HG03354 (cell line): Measurements from ENCODE around the gene CSNK2A2.
A peak's percentile ranks its signal among the peaks of the same experiment; 100 is the strongest.

Source experiments
- ATAC-seq: cut with Tn5 transposase; IDR thresholded peaks from one replicate; pipeline ENCODE4 v1.9.1; 2021; ENCODE audit warnings: mild to moderate bottlenecking; ENCODE audit not compliant: unreplicated experiment, poor library complexity, severe bottlenecking

CSNK2A2 gene

DNA sequence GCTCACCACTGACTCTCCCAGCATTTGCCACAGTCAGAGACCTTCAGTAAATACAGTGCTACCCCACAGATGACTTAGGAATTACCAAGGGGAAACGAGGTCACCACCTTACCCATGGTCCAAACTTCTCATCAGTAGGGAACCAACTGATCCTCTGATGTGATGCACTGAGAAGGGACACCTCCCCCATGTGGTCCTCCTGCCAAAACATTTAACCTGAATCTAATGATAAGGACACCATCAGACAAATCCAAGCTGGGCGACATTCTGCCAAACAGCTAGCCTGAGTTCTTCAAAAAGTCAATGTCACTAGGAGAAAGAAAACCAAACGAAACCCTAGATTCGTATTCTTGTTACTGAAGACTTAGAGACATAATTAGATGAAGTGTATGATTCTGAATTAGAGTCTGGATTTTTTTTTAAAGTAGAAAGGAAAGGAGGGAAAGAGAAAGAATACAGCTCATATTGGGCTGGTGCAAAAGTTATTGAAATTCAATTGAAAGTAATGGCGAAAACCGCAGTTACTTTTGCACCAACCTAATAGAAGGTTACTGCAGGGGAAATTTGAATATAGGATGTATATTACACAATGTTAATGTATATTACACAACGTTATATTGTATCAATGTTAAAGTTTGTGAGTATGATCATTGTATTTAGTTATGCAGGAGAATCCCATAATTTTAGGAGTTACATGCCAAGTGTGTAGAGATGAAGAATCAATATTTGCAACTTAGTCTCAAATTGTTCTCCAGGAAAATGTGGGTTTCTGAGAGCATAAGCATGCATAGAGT, 2.3 kb upstream of the CSNK2A2 start:
- no peak for ATAC-seq

DNA sequence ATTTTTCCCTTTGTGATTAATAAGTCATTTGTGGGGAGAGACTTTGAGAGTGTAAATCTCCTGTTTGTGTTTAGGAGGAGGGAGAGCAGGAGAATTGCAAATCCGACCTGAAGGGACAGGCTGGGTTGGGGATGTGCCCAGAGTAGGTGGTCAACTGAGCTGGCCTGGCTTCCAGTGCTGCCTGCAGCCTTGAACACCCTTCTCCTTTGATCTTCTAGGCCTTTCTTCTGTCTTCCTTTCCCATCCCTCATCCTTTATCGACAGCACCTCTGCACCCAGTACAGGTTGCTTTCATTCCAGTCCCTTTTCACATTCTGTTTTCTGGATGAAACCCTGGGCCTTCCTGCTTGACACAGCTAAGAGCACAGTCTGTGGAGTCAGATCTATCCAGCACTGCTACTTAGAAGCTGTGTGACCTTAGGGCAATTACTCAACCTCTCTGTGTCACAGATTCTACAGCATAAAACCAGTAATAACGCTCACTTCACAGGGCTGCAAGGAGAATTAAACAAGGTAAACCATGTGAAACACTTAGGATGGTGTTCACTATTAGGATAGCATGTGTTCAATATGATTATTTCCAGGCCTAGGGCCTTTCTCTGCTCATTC, 1.0 kb upstream of the CSNK2A2 start:
- no peak for ATAC-seq

DNA sequence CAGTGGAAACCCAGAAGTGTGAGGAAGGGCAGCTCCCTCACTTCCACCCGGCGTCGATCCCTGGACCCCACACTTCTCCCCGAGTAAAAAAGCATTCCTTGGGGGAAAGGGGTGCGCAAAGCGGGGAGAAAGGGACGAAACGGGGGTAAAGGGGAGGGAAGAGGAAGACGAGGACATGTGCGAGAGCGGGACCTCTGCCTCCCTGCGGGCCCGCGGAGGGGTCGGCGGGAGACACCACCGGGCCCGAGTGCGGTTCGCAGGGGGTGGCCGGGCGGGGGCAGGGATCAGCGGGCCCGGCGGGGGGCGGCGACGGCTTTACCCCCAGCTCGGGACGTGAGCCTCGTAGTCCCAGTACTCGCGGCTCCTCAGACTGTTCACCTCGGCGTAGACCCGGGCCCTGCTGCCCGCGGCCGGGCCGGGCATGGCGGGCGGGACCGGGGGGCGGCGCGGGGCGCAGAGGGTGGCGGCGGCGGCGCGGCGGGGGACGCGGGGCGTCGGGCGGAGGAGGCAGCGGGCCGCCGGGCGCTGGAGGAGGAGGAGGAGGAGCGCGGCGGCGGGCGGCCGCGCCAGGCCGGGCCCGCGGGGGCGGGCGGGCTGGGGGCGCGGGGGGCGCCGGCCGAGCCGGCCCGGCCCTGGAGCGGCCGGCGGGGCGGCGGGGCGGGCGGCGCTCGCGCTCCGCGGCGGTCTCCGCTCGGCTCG, 443 bp downstream of the CSNK2A2 start:
- peak; percentile 41 for ATAC-seq

GRCh38 chr16:58196898-58197313, 1.0 kb downstream of the CSNK2A2 start:
- ATAC-seq, result no peak

- ATAC-seq, result no peak
Measured at GRCh38 chr16:58195771-58196170, 2.1 kb downstream of the CSNK2A2 start.

- no peak for ATAC-seq
Measured at GRCh38 chr16:58195344-58195743, 2.6 kb downstream of the CSNK2A2 start.

DNA sequence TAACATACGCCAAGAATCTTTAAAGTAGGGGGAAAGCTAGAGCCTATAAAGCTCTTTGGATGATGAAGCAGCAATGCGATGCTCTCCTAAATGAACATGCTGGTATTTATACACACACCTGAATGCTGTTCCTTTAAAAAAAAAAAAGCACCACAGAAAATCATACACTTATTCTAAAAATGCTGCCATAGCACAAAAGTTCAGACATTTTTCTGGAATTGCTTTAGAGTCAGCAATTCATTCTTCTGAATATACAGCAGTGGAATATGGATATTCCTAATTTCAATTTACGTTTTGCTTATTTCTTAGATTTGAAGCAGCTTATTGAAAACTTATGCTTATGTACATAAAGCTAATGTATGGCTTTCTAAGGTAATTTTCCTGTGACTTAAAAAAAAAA, 3.1 kb downstream of the CSNK2A2 start:
- ATAC-seq, result no peak

DNA sequence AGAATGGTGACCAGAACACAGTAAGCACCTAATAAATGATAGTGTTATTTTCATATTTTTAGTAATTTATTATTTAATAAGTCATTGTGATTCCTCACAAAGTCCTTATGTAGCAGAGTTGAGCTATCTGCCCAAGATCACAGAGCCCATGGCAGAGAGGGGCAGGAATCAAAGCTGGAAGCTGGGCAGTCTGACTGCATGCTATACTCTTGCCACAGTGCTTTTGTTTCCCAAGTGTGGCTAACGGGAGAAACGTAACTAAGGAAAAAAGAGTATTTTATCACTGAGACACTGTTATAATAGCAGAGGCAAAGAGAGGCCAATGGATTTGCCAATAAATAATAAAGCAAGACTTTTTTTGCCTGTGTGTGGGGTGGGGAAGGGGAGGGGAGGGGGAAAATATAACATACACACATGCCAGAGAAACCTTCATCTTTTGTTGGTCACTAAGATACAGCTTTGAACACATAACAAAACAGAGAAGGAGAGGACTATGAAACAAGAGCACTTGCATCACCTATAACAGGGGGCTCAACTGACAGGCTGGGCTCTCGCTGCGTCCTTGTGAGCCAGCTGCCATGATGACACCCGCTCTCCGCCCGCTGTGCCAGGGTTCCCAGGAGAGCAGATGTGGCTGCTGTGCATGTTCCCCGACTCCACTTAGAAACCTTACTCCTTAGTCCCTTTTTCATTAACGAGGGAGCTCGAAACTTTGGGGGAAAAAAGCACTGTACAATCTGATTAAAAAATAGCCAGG, 10.1 kb downstream of the CSNK2A2 start:
- no peak for ATAC-seq

DNA sequence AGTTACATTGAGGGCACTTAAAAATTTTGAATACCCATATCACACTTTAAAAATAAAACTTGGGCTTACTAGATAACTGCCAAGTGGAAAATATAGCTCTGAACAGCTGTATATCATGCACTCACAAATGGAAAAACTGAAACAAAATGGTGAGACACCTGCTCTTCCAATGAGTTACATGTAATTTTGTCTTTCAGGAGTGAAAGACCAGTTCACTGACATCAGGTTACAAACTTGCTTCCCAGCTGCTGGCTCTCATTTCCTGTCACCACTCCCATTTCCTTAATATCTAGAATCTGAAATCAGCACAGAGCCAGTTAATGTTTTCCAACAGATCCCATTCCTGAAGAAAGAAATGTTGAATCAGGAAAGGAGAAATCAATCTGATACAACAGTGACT, 10.8 kb downstream of the CSNK2A2 start:
- ATAC-seq, result no peak

GRCh38 chr16:58186176-58186944, 11.5 kb downstream of the CSNK2A2 start:
- no peak for ATAC-seq

GRCh38 chr16:58177353-58177710, 20.6 kb downstream of the CSNK2A2 start:
- ATAC-seq, result no peak

DNA sequence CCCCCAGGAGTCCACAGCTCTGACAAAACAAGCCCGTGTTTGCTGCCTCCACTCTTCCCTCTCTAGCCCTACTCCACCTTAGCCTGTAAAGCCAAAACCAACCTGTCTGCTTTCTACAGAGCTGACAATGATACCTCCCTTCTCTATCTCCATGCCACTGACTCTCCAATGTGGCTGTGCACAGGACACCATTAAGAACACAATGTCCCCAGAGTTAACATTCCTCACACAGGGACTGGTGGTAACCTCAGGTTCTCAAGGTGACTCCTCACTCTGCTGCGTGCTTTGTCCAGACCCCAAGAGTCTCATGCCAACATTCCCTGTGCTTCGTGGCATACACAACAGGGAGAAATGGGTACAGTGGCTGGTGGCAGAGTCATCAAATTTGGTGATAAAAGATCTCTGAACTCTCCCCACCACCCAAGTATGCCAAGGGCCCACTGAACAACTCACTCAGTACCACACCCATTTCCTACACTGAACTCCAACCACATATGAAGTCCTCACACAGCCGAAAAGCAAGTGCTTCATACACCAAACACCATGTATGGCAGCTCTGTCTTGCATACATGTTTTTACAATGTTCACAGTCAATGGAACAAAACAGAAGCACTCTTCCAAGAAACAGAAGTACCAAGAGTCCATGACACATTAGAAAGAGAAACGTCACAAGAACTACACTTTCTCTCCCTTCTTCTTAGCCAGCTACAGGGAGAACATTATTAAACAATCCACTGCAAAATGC, 21.1 kb downstream of the CSNK2A2 start:
- no peak for ATAC-seq

- no peak for ATAC-seq
Measured at GRCh38 chr16:58170223-58170622, 27.7 kb downstream of the CSNK2A2 start.

- no peak for ATAC-seq
Measured at GRCh38 chr16:58160855-58161254, 37.1 kb downstream of the CSNK2A2 start.

- ATAC-seq, result no peak
Measured at GRCh38 chr16:58158725-58159124, 39.2 kb downstream of the CSNK2A2 start.

- no peak for ATAC-seq
Measured at GRCh38 chr16:58157951-58158540, 39.9 kb downstream of the CSNK2A2 start.

DNA sequence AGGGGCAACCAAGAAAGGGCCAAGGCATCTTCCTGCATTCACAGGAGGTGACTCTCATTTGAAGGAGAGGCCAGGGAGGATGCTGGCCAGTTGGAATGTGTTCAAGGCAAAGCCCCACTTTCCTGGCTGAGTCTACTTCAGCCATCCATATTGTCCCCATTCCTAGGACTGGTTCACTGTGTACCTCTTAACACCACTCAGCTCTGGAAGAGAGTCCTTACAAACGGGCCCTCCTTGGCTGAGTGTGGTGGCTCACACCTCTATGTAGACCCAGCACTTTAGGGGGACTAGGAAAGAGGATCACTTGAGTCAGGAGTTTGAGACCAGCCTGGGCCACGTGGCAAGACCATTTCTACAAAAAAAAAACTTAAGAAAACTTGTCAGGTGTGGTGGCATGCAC, 40.7 kb downstream of the CSNK2A2 start:
- ATAC-seq, result no peak

GRCh38 chr16:58155839-58156238, 42.1 kb downstream of the CSNK2A2 start:
- ATAC-seq, result no peak

GRCh38 chr16:58154345-58154744, 43.6 kb downstream of the CSNK2A2 start:
- ATAC-seq, result no peak
